SK-N-MC (cell line): ENCODE data around the gene SET.

ENCODE experiments used
- FOXP2 ChIP-seq: optimal IDR thresholded peaks from 2 replicates; pipeline ENCODE3; 2011; ENCODE audit warnings: mild to moderate bottlenecking, moderate library complexity; ENCODE audit not compliant: insufficient read depth; ENCODE audit errors: extremely low read length, control extremely low read depth
- POLR2AphosphoS5 ChIP-seq: IDR thresholded peaks from 2 replicates; pipeline ENCODE4 v1.6.1; 2012; ENCODE audit warnings: mild to moderate bottlenecking, low read depth, low read length, borderline replicate concordance

- TF ChIP-seq FOXP2, result no peak
- TF ChIP-seq POLR2AphosphoS5, result no peak
Observed at GRCh38 chr9:128727640-128728248, 38.7 kb downstream of the SET start.
